ENCODE data around the gene R3HDM2.

Gene R3HDM2

DNA sequence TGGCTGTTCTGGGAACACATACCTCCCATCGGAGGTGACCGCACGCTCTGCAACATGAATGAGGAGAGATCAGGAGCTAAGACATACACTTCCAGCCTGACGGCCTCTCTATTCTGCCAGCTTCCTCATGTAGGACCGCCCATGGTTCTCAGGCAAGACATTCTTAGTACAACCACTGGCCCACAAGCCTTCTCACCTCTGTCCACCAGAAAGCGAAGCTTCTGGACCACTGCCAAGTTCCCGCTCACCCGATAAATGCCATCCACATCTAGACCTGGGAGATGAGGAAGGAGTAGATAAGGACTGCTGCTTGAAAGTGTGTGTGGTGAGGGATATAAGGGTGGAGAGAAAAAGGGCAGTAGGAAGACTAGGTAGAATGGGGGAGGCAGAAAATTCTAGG, 43.6 kb upstream of the R3HDM2 start:
- no peaks in the 10 kb centered on the region for H3K36me3 ChIP-seq (ENCODE audit: control insufficient read depth, insufficient read depth, low read length)
- H3K27ac ChIP-seq (ENCODE audit: insufficient read depth, low read depth, low read length, poor library complexity, severe bottlenecking), result no peak overlapping the region
- peaks cover 9% of the 10 kb centered on the region for H3K4me1 ChIP-seq (ENCODE audit: control insufficient read depth, insufficient read depth, low read length)
- no peaks in the 10 kb centered on the region for H3K9me3 ChIP-seq (ENCODE audit: control insufficient read depth, low read length)
- H3K27me3 ChIP-seq (ENCODE audit: control insufficient read depth, insufficient read depth, low read length, poor library complexity, severe bottlenecking), result peaks cover 76% of the 10 kb centered on the region
- H3K4me3 ChIP-seq (ENCODE audit: insufficient read depth, low read depth, low read length), result no peak overlapping the region
- WGBS, 2 experiments, result 91 to 95% methylated on average over 8 of the region's 8 CpGs

DNA sequence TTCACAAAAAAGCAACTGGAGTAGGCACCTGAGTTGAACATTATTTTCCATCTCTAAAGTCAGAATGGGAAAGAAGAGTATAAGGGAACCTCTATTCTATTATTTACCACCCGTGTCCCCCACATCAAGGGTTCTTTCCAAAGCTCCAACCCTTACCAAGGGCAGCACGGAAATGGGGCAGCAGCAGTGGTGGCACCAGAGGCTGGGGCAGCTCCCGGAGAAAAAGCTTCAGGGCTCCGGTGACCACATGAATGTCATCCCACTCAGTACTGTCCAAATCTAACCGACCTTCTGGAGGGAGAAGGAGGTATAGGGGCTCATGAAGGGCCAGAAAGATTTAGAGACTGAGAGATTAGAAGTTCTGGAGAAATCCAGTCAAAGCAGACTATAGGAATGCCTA, 43.0 kb upstream of the R3HDM2 start:
- Histone ChIP-seq H3K4me1 (ENCODE audit: control insufficient read depth, insufficient read depth, low read length) (peaks cover 9% of the 10 kb centered on the region), H3K27ac (ENCODE audit: insufficient read depth, low read depth, low read length, poor library complexity, severe bottlenecking) (no peak overlapping the region), H3K27me3 (ENCODE audit: control insufficient read depth, insufficient read depth, low read length, poor library complexity, severe bottlenecking) (peaks cover 71% of the 10 kb centered on the region), H3K36me3 (ENCODE audit: control insufficient read depth, insufficient read depth, low read length) (no peaks in the 10 kb centered on the region), H3K4me3 (ENCODE audit: insufficient read depth, low read depth, low read length) (no peak overlapping the region), H3K9me3 (ENCODE audit: control insufficient read depth, low read length) (no peaks in the 10 kb centered on the region)
- 89 to 91% methylated on average over 5 of the region's 5 CpGs for WGBS, 2 experiments

DNA sequence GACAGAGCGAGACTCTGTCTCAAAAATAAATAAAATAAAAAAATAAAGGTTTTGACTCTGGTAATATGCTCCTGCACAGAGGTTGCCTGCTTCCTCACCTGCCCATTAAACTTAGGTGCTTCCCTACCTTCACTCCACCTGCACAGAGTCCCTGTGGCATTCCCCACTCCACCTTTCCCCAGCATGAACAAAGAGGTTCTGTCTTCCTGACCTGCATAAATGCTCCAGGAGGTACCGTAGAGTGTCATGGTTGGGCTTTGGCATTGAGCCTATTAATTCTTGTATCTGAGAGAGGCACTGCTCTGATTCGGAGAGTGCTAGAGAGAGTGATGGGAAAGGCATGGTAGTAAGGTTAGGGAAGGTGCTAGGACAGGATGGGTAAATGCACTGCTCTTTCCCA, 42.5 kb upstream of the R3HDM2 start:
- Histone ChIP-seq H3K27ac (ENCODE audit: insufficient read depth, low read depth, low read length, poor library complexity, severe bottlenecking) (no peak overlapping the region), H3K4me1 (ENCODE audit: control insufficient read depth, insufficient read depth, low read length) (peaks cover 9% of the 10 kb centered on the region), H3K9me3 (ENCODE audit: control insufficient read depth, low read length) (no peaks in the 10 kb centered on the region), H3K4me3 (ENCODE audit: insufficient read depth, low read depth, low read length) (no peak overlapping the region), H3K36me3 (ENCODE audit: control insufficient read depth, insufficient read depth, low read length) (no peaks in the 10 kb centered on the region), H3K27me3 (ENCODE audit: control insufficient read depth, insufficient read depth, low read length, poor library complexity, severe bottlenecking) (peaks cover 66% of the 10 kb centered on the region)
- WGBS, 2 experiments, result 78 to 93% methylated on average over 3 of the region's 3 CpGs

DNA sequence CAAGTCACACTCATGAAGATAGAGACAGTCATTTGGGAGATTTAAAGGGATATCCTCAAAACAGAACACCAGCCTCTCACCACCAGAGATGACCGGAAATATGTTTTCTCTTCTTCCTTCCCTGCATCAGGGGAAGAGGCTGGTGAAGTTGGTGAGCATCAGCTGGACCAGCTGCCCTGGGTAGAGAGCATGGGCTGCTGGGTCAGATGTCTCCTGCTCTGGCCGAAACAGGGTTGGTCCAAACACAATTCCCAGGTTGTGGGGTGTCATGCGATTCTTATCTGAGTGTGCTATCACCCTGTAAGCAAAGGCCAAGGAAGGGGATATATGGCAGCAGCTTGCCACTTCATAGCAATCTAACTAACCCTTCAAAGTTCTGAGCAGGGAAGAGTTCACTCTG, 41.5 kb upstream of the R3HDM2 start:
- H3K4me1 ChIP-seq (ENCODE audit: control insufficient read depth, insufficient read depth, low read length), result peaks cover 9% of the 10 kb centered on the region
- H3K4me3 ChIP-seq (ENCODE audit: insufficient read depth, low read depth, low read length), result no peak overlapping the region
- H3K27ac ChIP-seq (ENCODE audit: insufficient read depth, low read depth, low read length, poor library complexity, severe bottlenecking), result no peak overlapping the region
- WGBS, 2 experiments, result 90 to 91% methylated on average over 3 of the region's 3 CpGs
- no peaks in the 10 kb centered on the region for H3K36me3 ChIP-seq (ENCODE audit: control insufficient read depth, insufficient read depth, low read length)
- peaks cover 56% of the 10 kb centered on the region for H3K27me3 ChIP-seq (ENCODE audit: control insufficient read depth, insufficient read depth, low read length, poor library complexity, severe bottlenecking)
- no peaks in the 10 kb centered on the region for H3K9me3 ChIP-seq (ENCODE audit: control insufficient read depth, low read length)

DNA sequence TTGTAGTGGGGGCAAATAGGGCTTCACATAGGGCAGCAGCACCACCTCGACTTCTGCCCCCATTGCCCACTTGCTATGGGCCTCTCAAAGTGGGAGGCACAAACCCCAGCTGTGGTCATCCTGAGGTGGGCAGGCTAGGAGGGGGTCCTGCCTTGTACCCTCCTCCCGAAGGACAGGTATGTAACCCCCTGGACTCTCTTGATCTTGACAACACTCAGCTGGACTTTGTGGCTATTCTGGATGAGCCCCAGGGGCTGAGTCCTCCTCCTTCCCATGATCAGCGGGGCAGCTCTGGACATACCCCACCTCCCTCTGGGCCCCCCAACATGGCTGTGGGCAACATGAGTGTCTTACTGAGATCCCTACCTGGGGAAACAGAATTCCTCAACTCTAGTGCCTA, 40.8 kb upstream of the R3HDM2 start:
- H3K27me3 ChIP-seq (ENCODE audit: control insufficient read depth, insufficient read depth, low read length, poor library complexity, severe bottlenecking), result peaks cover 49% of the 10 kb centered on the region
- H3K4me3 ChIP-seq (ENCODE audit: insufficient read depth, low read depth, low read length), result no peak overlapping the region
- H3K27ac ChIP-seq (ENCODE audit: insufficient read depth, low read depth, low read length, poor library complexity, severe bottlenecking), result no peak overlapping the region
- H3K4me1 ChIP-seq (ENCODE audit: control insufficient read depth, insufficient read depth, low read length), result peaks cover 9% of the 10 kb centered on the region
- H3K9me3 ChIP-seq (ENCODE audit: control insufficient read depth, low read length), result no peaks in the 10 kb centered on the region
- no peaks in the 10 kb centered on the region for H3K36me3 ChIP-seq (ENCODE audit: control insufficient read depth, insufficient read depth, low read length)
- 87 to 93% methylated on average over 3 of the region's 3 CpGs for WGBS, 2 experiments

DNA sequence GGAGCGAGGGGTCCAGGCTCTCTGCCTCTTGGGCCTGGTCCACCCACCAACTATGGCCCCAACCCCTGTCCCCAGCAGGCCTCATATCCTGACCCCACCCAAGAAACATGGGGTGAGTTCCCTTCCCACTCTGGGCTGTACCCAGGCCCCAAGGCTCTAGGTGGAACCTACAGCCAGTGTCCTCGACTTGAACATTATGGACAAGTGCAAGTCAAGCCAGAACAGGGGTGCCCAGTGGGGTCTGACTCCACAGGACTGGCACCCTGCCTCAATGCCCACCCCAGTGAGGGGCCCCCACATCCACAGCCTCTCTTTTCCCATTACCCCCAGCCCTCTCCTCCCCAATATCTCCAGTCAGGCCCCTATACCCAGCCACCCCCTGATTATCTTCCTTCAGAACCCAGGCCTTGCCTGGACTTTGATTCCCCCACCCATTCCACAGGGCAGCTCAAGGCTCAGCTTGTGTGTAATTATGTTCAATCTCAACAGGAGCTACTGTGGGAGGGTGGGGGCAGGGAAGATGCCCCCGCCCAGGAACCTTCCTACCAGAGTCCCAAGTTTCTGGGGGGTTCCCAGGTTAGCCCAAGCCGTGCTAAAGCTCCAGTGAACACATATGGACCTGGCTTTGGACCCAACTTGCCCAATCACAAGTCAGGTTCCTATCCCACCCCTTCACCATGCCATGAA, 40.3 kb upstream of the R3HDM2 start:
- Histone ChIP-seq H3K36me3 (ENCODE audit: control insufficient read depth, insufficient read depth, low read length) (no peaks in the 10 kb centered on the region), H3K27ac (ENCODE audit: insufficient read depth, low read depth, low read length, poor library complexity, severe bottlenecking) (no peak overlapping the region), H3K27me3 (ENCODE audit: control insufficient read depth, insufficient read depth, low read length, poor library complexity, severe bottlenecking) (peaks cover 43% of the 10 kb centered on the region), H3K4me1 (ENCODE audit: control insufficient read depth, insufficient read depth, low read length) (peaks cover 7% of the 10 kb centered on the region), H3K4me3 (ENCODE audit: insufficient read depth, low read depth, low read length) (no peak overlapping the region), H3K9me3 (ENCODE audit: control insufficient read depth, low read length) (no peaks in the 10 kb centered on the region)
- WGBS, 2 experiments, result 85 to 88% methylated on average over 4 of the region's 4 CpGs

DNA sequence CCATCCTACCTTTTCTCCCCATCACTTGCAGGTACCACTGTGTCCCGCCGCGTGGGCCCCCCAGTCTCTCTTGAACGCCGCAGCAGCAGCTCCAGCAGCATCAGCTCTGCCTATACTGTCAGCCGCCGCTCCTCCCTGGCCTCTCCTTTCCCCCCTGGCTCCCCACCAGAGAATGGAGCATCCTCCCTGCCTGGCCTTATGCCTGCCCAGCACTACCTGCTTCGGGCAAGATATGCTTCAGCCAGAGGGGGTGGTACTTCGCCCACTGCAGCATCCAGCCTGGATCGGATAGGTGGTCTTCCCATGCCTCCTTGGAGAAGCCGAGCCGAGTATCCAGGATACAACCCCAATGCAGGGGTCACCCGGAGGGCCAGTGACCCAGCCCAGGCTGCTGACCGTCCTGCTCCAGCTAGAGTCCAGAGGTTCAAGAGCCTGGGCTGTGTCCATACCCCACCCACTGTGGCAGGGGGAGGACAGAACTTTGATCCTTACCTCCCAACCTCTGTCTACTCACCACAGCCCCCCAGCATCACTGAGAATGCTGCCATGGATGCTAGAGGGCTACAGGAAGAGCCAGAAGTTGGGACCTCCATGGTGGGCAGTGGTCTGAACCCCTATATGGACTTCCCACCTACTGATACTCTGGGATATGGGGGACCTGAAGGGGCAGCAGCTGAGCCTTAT, 39.6 kb upstream of the R3HDM2 start:
- Histone ChIP-seq H3K4me1 (ENCODE audit: control insufficient read depth, insufficient read depth, low read length) (peaks cover under 1% of the 10 kb centered on the region), H3K27ac (ENCODE audit: insufficient read depth, low read depth, low read length, poor library complexity, severe bottlenecking) (no peak overlapping the region), H3K36me3 (ENCODE audit: control insufficient read depth, insufficient read depth, low read length) (no peaks in the 10 kb centered on the region), H3K9me3 (ENCODE audit: control insufficient read depth, low read length) (no peaks in the 10 kb centered on the region), H3K27me3 (ENCODE audit: control insufficient read depth, insufficient read depth, low read length, poor library complexity, severe bottlenecking) (peaks cover 36% of the 10 kb centered on the region), H3K4me3 (ENCODE audit: insufficient read depth, low read depth, low read length) (no peak overlapping the region)
- WGBS, 2 experiments, result 94 to 96% methylated on average over 14 of the region's 14 CpGs

DNA sequence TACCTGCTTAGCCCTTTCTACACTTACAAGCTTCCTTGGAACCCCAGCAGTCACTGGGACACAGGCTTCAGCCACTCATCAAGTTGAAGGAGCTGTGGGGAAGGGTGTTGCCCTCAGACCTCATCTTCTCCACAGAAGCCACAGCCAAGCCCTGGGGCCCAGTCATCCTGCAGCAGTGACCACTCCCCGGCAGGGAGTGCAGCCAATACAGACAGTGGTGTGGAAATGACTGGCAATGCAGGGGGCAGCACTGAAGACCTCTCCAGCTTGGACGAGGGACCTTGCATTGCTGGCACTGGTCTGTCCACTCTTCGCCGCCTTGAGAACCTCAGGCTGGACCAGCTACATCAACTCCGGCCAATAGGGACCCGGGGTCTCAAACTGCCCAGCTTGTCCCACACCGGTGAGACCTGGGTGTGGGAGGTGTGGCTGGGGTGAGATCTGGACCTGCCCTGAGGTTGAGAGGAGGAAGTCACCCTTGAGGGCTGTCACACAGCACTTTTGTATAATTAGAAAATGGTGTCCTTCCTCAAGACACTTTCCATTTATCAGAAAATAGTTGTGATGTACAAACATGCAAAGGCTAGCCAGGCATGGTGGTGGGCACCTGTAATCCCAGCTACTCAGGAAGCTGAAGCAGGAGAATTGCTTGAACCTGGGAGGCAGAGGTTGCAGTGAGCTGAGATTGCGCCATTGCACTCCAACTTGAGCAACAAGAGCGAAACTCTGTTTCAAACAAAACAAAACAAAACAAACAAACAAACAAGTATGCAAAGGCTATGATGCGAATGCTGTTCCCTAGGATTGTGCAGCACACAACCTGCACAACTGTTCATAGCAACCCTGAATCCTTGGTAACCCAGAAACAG, 38.7 kb upstream of the R3HDM2 start:
- Histone ChIP-seq H3K27ac (ENCODE audit: insufficient read depth, low read depth, low read length, poor library complexity, severe bottlenecking) (no peak overlapping the region), H3K4me1 (ENCODE audit: control insufficient read depth, insufficient read depth, low read length) (no peaks in the 10 kb centered on the region), H3K36me3 (ENCODE audit: control insufficient read depth, insufficient read depth, low read length) (no peaks in the 10 kb centered on the region), H3K27me3 (ENCODE audit: control insufficient read depth, insufficient read depth, low read length, poor library complexity, severe bottlenecking) (peaks cover 28% of the 10 kb centered on the region), H3K4me3 (ENCODE audit: insufficient read depth, low read depth, low read length) (no peak overlapping the region), H3K9me3 (ENCODE audit: control insufficient read depth, low read length) (no peaks in the 10 kb centered on the region)
- 92 to 94% methylated on average over 10 of the region's 10 CpGs for WGBS, 2 experiments

DNA sequence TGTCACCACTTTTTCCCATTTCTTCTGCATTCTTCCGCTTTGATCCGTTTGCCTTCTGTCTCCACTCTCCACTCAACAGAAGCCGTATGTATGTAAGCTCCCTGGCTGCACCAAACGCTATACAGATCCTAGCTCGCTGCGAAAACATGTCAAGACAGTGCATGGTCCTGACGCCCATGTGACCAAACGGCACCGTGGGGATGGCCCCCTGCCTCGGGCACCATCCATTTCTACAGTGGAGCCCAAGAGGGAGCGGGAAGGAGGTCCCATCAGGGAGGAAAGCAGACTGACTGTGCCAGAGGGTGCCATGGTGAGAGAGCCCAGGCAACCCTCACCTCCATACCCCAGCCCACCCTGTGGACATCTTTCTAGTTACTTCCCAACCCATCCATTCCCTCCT, 37.1 kb upstream of the R3HDM2 start:
- peaks cover 11% of the 10 kb centered on the region for H3K27me3 ChIP-seq (ENCODE audit: control insufficient read depth, insufficient read depth, low read length, poor library complexity, severe bottlenecking)

DNA sequence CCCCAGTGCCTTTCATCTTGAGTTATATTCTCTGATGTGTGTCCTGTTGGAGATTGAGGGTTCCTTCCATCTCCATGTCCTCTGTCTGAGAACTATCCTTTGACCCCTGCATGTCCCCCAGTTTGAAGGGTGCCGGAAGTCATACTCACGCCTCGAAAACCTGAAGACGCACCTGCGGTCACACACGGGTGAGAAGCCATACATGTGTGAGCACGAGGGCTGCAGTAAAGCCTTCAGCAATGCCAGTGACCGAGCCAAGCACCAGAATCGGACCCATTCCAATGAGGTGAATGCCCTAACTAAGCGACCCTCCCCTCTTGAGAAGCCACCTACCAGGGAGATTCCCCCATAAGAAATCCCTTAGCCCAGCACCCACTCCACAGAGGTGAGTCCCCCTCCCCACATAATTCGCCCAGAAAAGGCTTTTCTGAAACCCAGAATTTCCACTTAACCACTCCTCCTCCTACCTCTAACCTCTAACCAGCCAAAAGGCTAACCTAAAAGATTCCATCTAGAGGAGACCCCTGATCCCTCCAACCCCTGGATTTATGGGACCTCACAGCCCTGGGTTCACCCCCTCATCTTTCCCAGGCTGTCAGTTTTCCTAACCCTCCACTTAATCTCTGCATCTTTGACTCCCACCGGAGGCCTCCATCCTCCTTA, 36.5 kb upstream of the R3HDM2 start:
- 92 to 93% methylated on average over 12 of the region's 12 CpGs for WGBS, 2 experiments
- Histone ChIP-seq H3K9me3 (ENCODE audit: control insufficient read depth, low read length) (no peaks in the 10 kb centered on the region), H3K27ac (ENCODE audit: insufficient read depth, low read depth, low read length, poor library complexity, severe bottlenecking) (no peak overlapping the region), H3K36me3 (ENCODE audit: control insufficient read depth, insufficient read depth, low read length) (no peaks in the 10 kb centered on the region), H3K4me3 (ENCODE audit: insufficient read depth, low read depth, low read length) (no peak overlapping the region), H3K27me3 (ENCODE audit: control insufficient read depth, insufficient read depth, low read length, poor library complexity, severe bottlenecking) (peaks cover 6% of the 10 kb centered on the region), H3K4me1 (ENCODE audit: control insufficient read depth, insufficient read depth, low read length) (no peaks in the 10 kb centered on the region)

More for the DNA sequence above, 37.1 kb upstream of the R3HDM2 start:
- Histone ChIP-seq H3K4me1 (ENCODE audit: control insufficient read depth, insufficient read depth, low read length) (no peaks in the 10 kb centered on the region), H3K27ac (ENCODE audit: insufficient read depth, low read depth, low read length, poor library complexity, severe bottlenecking) (no peak overlapping the region), H3K36me3 (ENCODE audit: control insufficient read depth, insufficient read depth, low read length) (no peaks in the 10 kb centered on the region), H3K9me3 (ENCODE audit: control insufficient read depth, low read length) (no peaks in the 10 kb centered on the region), H3K4me3 (ENCODE audit: insufficient read depth, low read depth, low read length) (no peak overlapping the region)
- WGBS, 2 experiments, result 93 to 94% methylated on average over 11 of the region's 11 CpGs
